Stimulated activated CD8-positive, alpha-beta memory T cell treated with anti-CD3 and anti-CD28 coated beads, Interleukin-15, amount 100 ng/mL, for 4 hours (primary cell): ENCODE results near the gene CCDC32.

ENCODE experiments used
- DNase-seq, 2 donors: peaks; one replicate each; pipeline ENCODE4 v3.0.0-alpha.2; 2020; ENCODE audit warnings: low read depth in 2 of 2

Gene CCDC32

GRCh38 chr15:40565333-40566238 lies 744 bp upstream of the CCDC32 start:
- no peak for DNase-seq

- DNase-seq, result no peak
Measured at GRCh38 chr15:40563426-40563825, 1.4 kb downstream of the CCDC32 start.

- DNase-seq, result no peak
Measured at GRCh38 chr15:40562691-40563090, 2.2 kb downstream of the CCDC32 start.

- no peak for DNase-seq
Measured at GRCh38 chr15:40558952-40559742, 5.7 kb downstream of the CCDC32 start.

- no peak for DNase-seq
Measured at GRCh38 chr15:40555876-40556275, 9.0 kb downstream of the CCDC32 start.

GRCh38 chr15:40554161-40554525 lies 10.7 kb downstream of the CCDC32 start:
- no peak for DNase-seq

GRCh38 chr15:40550341-40551037 lies 14.4 kb downstream of the CCDC32 start:
- no peak for DNase-seq

GRCh38 chr15:40549894-40550293 lies 14.9 kb downstream of the CCDC32 start:
- no peak for DNase-seq

GRCh38 chr15:40548610-40549009 lies 16.2 kb downstream of the CCDC32 start:
- DNase-seq, result no peak

GRCh38 chr15:40545457-40545856 lies 19.4 kb downstream of the CCDC32 start:
- DNase-seq, result no peak

GRCh38 chr15:40543631-40544294 lies 21.1 kb downstream of the CCDC32 start:
- DNase-seq, result no peak

- no peak for DNase-seq
Measured at GRCh38 chr15:40543082-40543481, 21.8 kb downstream of the CCDC32 start.

- DNase-seq, result no peak
Measured at GRCh38 chr15:40538976-40539375, 25.9 kb downstream of the CCDC32 start.

- DNase-seq, result no peak
Measured at GRCh38 chr15:40536501-40536900, 28.3 kb downstream of the CCDC32 start.

- DNase-seq, result no peak
Measured at GRCh38 chr15:40534371-40534770, 30.5 kb downstream of the CCDC32 start.

- no peak for DNase-seq
Measured at GRCh38 chr15:40533763-40534364, 31.0 kb downstream of the CCDC32 start.

GRCh38 chr15:40528801-40529200 lies 36.0 kb downstream of the CCDC32 start:
- DNase-seq, result no peak

GRCh38 chr15:40525855-40526254 lies 39.0 kb downstream of the CCDC32 start:
- DNase-seq, result no peak

GRCh38 chr15:40523611-40524010 lies 41.2 kb downstream of the CCDC32 start:
- no peak for DNase-seq

- DNase-seq, result no peak
Measured at GRCh38 chr15:40516322-40516721, 48.5 kb downstream of the CCDC32 start.

GRCh38 chr15:40513609-40514008 lies 51.2 kb downstream of the CCDC32 start:
- DNase-seq, result no peak
